Measurements from ENCODE around the gene KCNE4.

- TF ChIP-seq YY1 (IDR thresholded peaks at IDR 0.05; ENCODE audit: insufficient read depth, insufficient read length) = no peak
- TF ChIP-seq ZNF274 (IDR thresholded peaks at IDR 0.05; ENCODE audit: low read depth, low read length) = no peak
- no peak for TF ChIP-seq SUZ12 (IDR thresholded peaks at IDR 0.05; ENCODE audit: extremely low read depth, insufficient read depth, insufficient read length)
Measured at GRCh38 chr2:223058952-223059716, 7.1 kb downstream of the KCNE4 start.

Data from NT2/D1 (cell line).